Panc1 (cell line): ENCODE results near the gene RBPMS2.

Experiments
- REST ChIP-seq, 2 experiments: IDR thresholded peaks; 2 replicates each; pipeline ENCODE4 v1.6.1; 2011 to 2012; ENCODE audit warnings: low read depth in 2 of 2, control low read depth in 1 of 2, low read length in 1 of 2, mild to moderate bottlenecking in 1 of 2, moderate library complexity in 1 of 2; ENCODE audit not compliant: insufficient read depth in 1 of 2
- TF ChIP-seq, protein P1 (sequence below): fragments of 450-650 bp; IDR thresholded peaks from 2 replicates; pipeline ENCODE4 v1.5.1; 2017; ENCODE audit warnings: mild to moderate bottlenecking

DNA sequence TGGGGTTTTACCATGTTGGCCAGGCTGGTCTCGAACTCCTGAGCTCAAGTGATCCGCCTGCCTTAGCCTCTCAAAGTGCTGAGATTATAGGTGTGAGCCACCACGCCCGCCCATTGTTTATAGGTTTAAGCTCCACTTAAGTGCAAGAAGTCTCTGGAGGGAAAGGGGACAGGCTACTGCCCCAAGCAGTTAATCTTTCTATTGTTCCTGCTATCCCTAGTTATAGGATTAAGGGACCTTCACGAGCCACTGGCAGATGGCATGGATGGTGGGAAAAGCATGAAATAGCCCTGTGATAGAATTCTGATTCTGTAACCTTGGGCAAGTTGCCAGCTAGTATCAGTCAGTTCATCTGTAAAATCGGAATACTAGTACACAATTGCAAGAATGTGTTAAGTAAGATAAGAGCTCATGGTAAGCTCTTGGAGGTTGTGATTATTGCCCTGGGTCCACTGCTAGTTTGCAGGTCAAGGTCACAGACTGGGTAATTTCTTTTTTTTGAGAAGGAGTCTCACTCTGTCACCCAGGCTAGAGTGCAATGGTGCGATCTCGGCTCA is 5.3 kb upstream of the RBPMS2 start:
- TF ChIP-seq, protein P1, sequence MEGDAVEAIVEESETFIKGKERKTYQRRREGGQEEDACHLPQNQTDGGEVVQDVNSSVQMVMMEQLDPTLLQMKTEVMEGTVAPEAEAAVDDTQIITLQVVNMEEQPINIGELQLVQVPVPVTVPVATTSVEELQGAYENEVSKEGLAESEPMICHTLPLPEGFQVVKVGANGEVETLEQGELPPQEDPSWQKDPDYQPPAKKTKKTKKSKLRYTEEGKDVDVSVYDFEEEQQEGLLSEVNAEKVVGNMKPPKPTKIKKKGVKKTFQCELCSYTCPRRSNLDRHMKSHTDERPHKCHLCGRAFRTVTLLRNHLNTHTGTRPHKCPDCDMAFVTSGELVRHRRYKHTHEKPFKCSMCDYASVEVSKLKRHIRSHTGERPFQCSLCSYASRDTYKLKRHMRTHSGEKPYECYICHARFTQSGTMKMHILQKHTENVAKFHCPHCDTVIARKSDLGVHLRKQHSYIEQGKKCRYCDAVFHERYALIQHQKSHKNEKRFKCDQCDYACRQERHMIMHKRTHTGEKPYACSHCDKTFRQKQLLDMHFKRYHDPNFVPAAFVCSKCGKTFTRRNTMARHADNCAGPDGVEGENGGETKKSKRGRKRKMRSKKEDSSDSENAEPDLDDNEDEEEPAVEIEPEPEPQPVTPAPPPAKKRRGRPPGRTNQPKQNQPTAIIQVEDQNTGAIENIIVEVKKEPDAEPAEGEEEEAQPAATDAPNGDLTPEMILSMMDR: no peak
- TF ChIP-seq REST (IDR thresholded peaks at IDR 0.05; ENCODE audit: insufficient read depth in 1 of 2, low read depth in 2 of 2, low read length in 1 of 2): no peak
